ENCODE data around the gene PLEKHN1. TPM values are rescaled to one million over a fixed set of nuclear protein-coding genes. Genes with fewer than 3 reads are reported as not detected.

The PLEKHN1 gene
- total and polyA plus RNA-seq, 2 of the 4 experiments (the other 2 are of a cell fraction): 0.54 to 2.1 TPM

- intact Hi-C loops (cut with micrococcal nuclease): loop anchor here (1.0 to 5.0 kb wide), 2 partner anchors 79 to 248 kb away; partner anchors contain the start of genes B3GALT6 and SDF4
- no CpG with 5 or more reads among the region's 12 CpGs for WGBS, 2 experiments (ENCODE audit: extremely low coverage in 2 of 2, insufficient read length in 1 of 2)
- POLR2A ChIA-PET (ENCODE audit: unreplicated experiment): no interaction called here
Observed at GRCh38 chr1:984476-984814, 18.2 kb downstream of the PLEKHN1 start.

More at GRCh38 chr1:984476-984814, 18.2 kb downstream of the PLEKHN1 start:
- Histone ChIP-seq H3K18ac (ENCODE audit: low read depth, low read length) (no peak overlapping the region), H3K27ac (ENCODE audit: insufficient read depth, low read length) (no peak overlapping the region), H2BK5ac (ENCODE audit: low read depth, low read length, poor library complexity, severe bottlenecking) (no peak overlapping the region), H2BK15ac (ENCODE audit: low read depth, low read length) (no peak overlapping the region), H3K4me3 (ENCODE audit: insufficient read depth, low read depth, low read length) (no peak overlapping the region), H3K4me2 (ENCODE audit: low read depth, low read length) (peak overlapping the region; percentile 71; the same call in 1 of the 2 replicates), H4K8ac (ENCODE audit: low read depth in 2 of 2, low read length in 2 of 2) (no peak overlapping the region), H3K56ac (ENCODE audit: extremely low read depth, insufficient read depth, low read length) (no peak overlapping the region), H3K4ac (ENCODE audit: low read depth, low read length) (no peak overlapping the region), H4K91ac (ENCODE audit: insufficient read depth, low read depth, low read length) (no peak overlapping the region), H3K14ac (replicated peaks; ENCODE audit: low read depth, low read length) (no peak overlapping the region), H3K36me3 (ENCODE audit: control insufficient read depth, insufficient read depth, low read length) (no peaks in the 10 kb centered on the region), H4K5ac (ENCODE audit: low read depth, low read length) (no peak overlapping the region), H2BK20ac (ENCODE audit: low read depth, low read length) (no peak overlapping the region), H3K27me3 (ENCODE audit: control insufficient read depth, insufficient read depth, low read length) (peaks cover 5% of the 10 kb centered on the region; the same call in 1 of the 2 replicates), H3K9me3 (ENCODE audit: control insufficient read depth, insufficient read depth, low read length) (no peaks in the 10 kb centered on the region), H2AK5ac (ENCODE audit: low read depth, low read length) (no peak overlapping the region), H3K9me1 (ENCODE audit: insufficient read depth, low read length) (no peaks in the 10 kb centered on the region), H3K4me1 (ENCODE audit: control insufficient read depth, insufficient read depth, low read length) (no peaks in the 10 kb centered on the region), H3K23ac (ENCODE audit: low read depth, low read length) (no peak overlapping the region), H4K20me1 (ENCODE audit: insufficient read depth, low read length) (no peaks in the 10 kb centered on the region; the same call in 1 of the 2 replicates), H3K79me1 (ENCODE audit: low read depth in 1 of 2, low read length in 2 of 2) (no peaks in the 10 kb centered on the region), H2AK9ac (replicated peaks; ENCODE audit: low read depth, low read length, poor library complexity) (no peak overlapping the region), H2AFZ (replicated peaks; ENCODE audit: low read length, poor library complexity) (peak overlapping the region; percentile 87), H3K9ac (ENCODE audit: low read depth, low read length) (no peak overlapping the region), H2BK120ac (ENCODE audit: low read depth, low read length) (no peak overlapping the region)
- in situ Hi-C loops (cut with MboI; ENCODE audit: low sequenced_read_pairs): no loop called here
- BruUV-seq (replicated peaks): no TSS peak
- DNase-seq (no peak), ATAC-seq (ENCODE audit: low read depth) (no peak; the same call in 1 of the 2 replicates)
- TF ChIP-seq SMC3 (IDR thresholded peaks at IDR 0.05; ENCODE audit: low read depth, low read length) (no peak), MXI1 (IDR thresholded peaks at IDR 0.05; ENCODE audit: borderline replicate concordance, low read depth, low read length) (no peak), POLR2A (IDR thresholded peaks at IDR 0.05; ENCODE audit: low read depth, low read length) (no peak), MAZ (IDR thresholded peaks at IDR 0.05; ENCODE audit: borderline replicate concordance, low read depth, low read length) (no peak), RFX5 (IDR thresholded peaks at IDR 0.05; ENCODE audit: low read depth, low read length) (no peak), CTCF (conservative IDR thresholded peaks at IDR 0.05; ENCODE audit: low read depth, low read length) (no peak), CEBPB (IDR thresholded peaks at IDR 0.05; ENCODE audit: low read depth, low read length) (no peak), BHLHE40 (IDR thresholded peaks at IDR 0.05; ENCODE audit: low read depth, low read length) (no peak), MAFK (IDR thresholded peaks at IDR 0.05; ENCODE audit: low read depth, low read length) (no peak), FOS (IDR thresholded peaks at IDR 0.05; ENCODE audit: low read depth, low read length) (no peak)
- CTCF ChIA-PET: interaction anchor here (0.7 to 1.5 kb wide), 7 partner anchors 9 to 79 kb away, joined by 3 to 9 read pairs (median 4); partner anchors contain the start of gene HES4
- dilution Hi-C loops (cut with HindIII; ENCODE audit: low sequenced_read_pairs, unreplicated experiment): no loop called here
